IMR-90 (cell line): ENCODE results near the gene SLC9A9.

ENCODE experiments used
- CEBPB ChIP-seq: IDR thresholded peaks from 2 replicates; pipeline ENCODE4 v1.6.1; 2012; ENCODE audit warnings: low read depth, low read length, improper control_type of control experiment
- CTCF ChIP-seq: conservative IDR thresholded peaks from 2 replicates; pipeline ENCODE4 v1.5.1; 2012; ENCODE audit warnings: mild to moderate bottlenecking, low read depth, low read length, improper control_type of control experiment
- FOS ChIP-seq: fragments of 150-350 bp; IDR thresholded peaks from 2 replicates; pipeline ENCODE4 v1.6.1; 2016; ENCODE audit warnings: low read depth, low read length
- MAFK ChIP-seq: IDR thresholded peaks from 2 replicates; pipeline ENCODE4 v1.6.1; 2012; ENCODE audit warnings: low read depth, low read length, improper control_type of control experiment
- MAZ ChIP-seq: IDR thresholded peaks from 2 replicates; pipeline ENCODE4 v1.6.1; 2012; ENCODE audit warnings: low read depth, mild to moderate bottlenecking, low read length, improper control_type of control experiment, moderate library complexity, borderline replicate concordance
- POLR2A ChIP-seq: IDR thresholded peaks from 2 replicates; pipeline ENCODE4 v1.6.1; 2012; ENCODE audit warnings: mild to moderate bottlenecking, low read depth, low read length
- RAD21 ChIP-seq: IDR thresholded peaks from 2 replicates; pipeline ENCODE4 v1.6.1; 2012; ENCODE audit warnings: low read length, improper control_type of control experiment
- RCOR1 ChIP-seq: IDR thresholded peaks from 2 replicates; pipeline ENCODE4 v1.6.1; 2012; ENCODE audit warnings: mild to moderate bottlenecking, low read length, improper control_type of control experiment; ENCODE audit not compliant: insufficient replicate concordance
- RFX5 ChIP-seq: IDR thresholded peaks from 2 replicates; pipeline ENCODE4 v1.8.0; 2012; ENCODE audit warnings: low read depth, mild to moderate bottlenecking, low read length, moderate library complexity
- USF2 ChIP-seq: fragments of 150-350 bp; IDR thresholded peaks from 2 replicates; pipeline ENCODE4 v1.6.1; 2017; ENCODE audit warnings: mild to moderate bottlenecking, antibody characterized with exemption, low read length, low read depth

- TF ChIP-seq FOS (no peak), CTCF (no peak), USF2 (no peak), RCOR1 (no peak), RFX5 (no peak), POLR2A (no peak), MAZ (no peak), MAFK (no peak), CEBPB (no peak), RAD21 (no peak)
These were observed 28.4 kb downstream of the SLC9A9 start for GRCh38 chr3:143819890-143820289.
